ENCODE measurements around the gene PPM1N.

PPM1N gene

GRCh38 chr19:45498411-45499195 is at the start of gene PPM1N:
Gene PPM1N (plus strand): TSS chr19:45498443. CDS start chr19:45498473, 30 bp downstream.
- Histone ChIP-seq H3K9ac (ENCODE audit: low read length) (no peak within 1 kb of the TSS), H3K4me3 (ENCODE audit: low read depth in 1 of 2, low read length in 2 of 2) (peak within 1 kb of the TSS in 1 of 2 donors; percentile 43), H3K4me1 (ENCODE audit: insufficient read depth, low read length) (peaks cover 21% of the 10 kb centered on the region), H3K9me3 (ENCODE audit: low read length) (no peaks in the 10 kb centered on the region), H3K27ac (ENCODE audit: low read depth, low read length) (no peak within 1 kb of the TSS), H3K27me3 (ENCODE audit: control insufficient read depth in 1 of 2, insufficient read depth in 2 of 2, low read length in 2 of 2) (peaks cover 15 to 31% of the 10 kb centered on the region in 2 donors), H3K36me3 (ENCODE audit: insufficient read depth, low read length) (no peaks in the 10 kb centered on the region)

- H3K9me3 ChIP-seq (ENCODE audit: low read length), result no peaks in the 10 kb centered on the region
- no peak overlapping the region for H3K9ac ChIP-seq (ENCODE audit: low read length)
- H3K4me3 ChIP-seq (ENCODE audit: low read depth in 1 of 2, low read length in 2 of 2), result no peak overlapping the region
- H3K27ac ChIP-seq (ENCODE audit: low read depth, low read length), result peak overlapping the region; percentile 3
- H3K36me3 ChIP-seq (ENCODE audit: insufficient read depth, low read length), result no peaks in the 10 kb centered on the region
- peaks cover 19% of the 10 kb centered on the region for H3K4me1 ChIP-seq (ENCODE audit: insufficient read depth, low read length)
- H3K27me3 ChIP-seq (ENCODE audit: control insufficient read depth in 1 of 2, insufficient read depth in 2 of 2, low read length in 2 of 2), result no peaks in the 10 kb centered on the region
Measured at GRCh38 chr19:45448887-45449299, 49.4 kb upstream of the PPM1N start.

GRCh38 chr19:45450012-45450333 is 48.3 kb upstream of the PPM1N start:
- peak overlapping the region; percentile 1 for H3K9ac ChIP-seq (ENCODE audit: low read length)
- no peaks in the 10 kb centered on the region for H3K9me3 ChIP-seq (ENCODE audit: low read length)
- H3K4me1 ChIP-seq (ENCODE audit: insufficient read depth, low read length), result peaks cover 15% of the 10 kb centered on the region
- H3K27ac ChIP-seq (ENCODE audit: low read depth, low read length), result no peak overlapping the region
- H3K4me3 ChIP-seq (ENCODE audit: low read depth in 1 of 2, low read length in 2 of 2), result peak overlapping the region; percentile 47 to 52
- H3K27me3 ChIP-seq (ENCODE audit: control insufficient read depth in 1 of 2, insufficient read depth in 2 of 2, low read length in 2 of 2), result no peaks in the 10 kb centered on the region
- H3K36me3 ChIP-seq (ENCODE audit: insufficient read depth, low read length), result no peaks in the 10 kb centered on the region

- peak overlapping the region; percentile 81 for H3K27ac ChIP-seq (ENCODE audit: low read depth, low read length)
- H3K9me3 ChIP-seq (ENCODE audit: low read length), result no peaks in the 10 kb centered on the region
- H3K9ac ChIP-seq (ENCODE audit: low read length), result peak overlapping the region; percentile 95
- no peaks in the 10 kb centered on the region for H3K27me3 ChIP-seq (ENCODE audit: control insufficient read depth in 1 of 2, insufficient read depth in 2 of 2, low read length in 2 of 2)
- peak overlapping the region; percentile 55 to 82 for H3K4me3 ChIP-seq (ENCODE audit: low read depth in 1 of 2, low read length in 2 of 2)
- H3K36me3 ChIP-seq (ENCODE audit: insufficient read depth, low read length), result no peaks in the 10 kb centered on the region
- peaks cover 27% of the 10 kb centered on the region for H3K4me1 ChIP-seq (ENCODE audit: insufficient read depth, low read length)
Measured at GRCh38 chr19:45451131-45451849, 47.0 kb upstream of the PPM1N start.

- Histone ChIP-seq H3K4me3 (ENCODE audit: low read depth in 1 of 2, low read length in 2 of 2) (no peak overlapping the region), H3K27ac (ENCODE audit: low read depth, low read length) (no peak overlapping the region), H3K9me3 (ENCODE audit: low read length) (no peaks in the 10 kb centered on the region), H3K9ac (ENCODE audit: low read length) (no peak overlapping the region), H3K36me3 (ENCODE audit: insufficient read depth, low read length) (no peaks in the 10 kb centered on the region), H3K4me1 (ENCODE audit: insufficient read depth, low read length) (peaks cover 30% of the 10 kb centered on the region), H3K27me3 (ENCODE audit: control insufficient read depth in 1 of 2, insufficient read depth in 2 of 2, low read length in 2 of 2) (no peaks in the 10 kb centered on the region)
Measured at GRCh38 chr19:45451850-45452387, 46.3 kb upstream of the PPM1N start.

- peaks cover 18% of the 10 kb centered on the region for H3K4me1 ChIP-seq (ENCODE audit: insufficient read depth, low read length)
- H3K9ac ChIP-seq (ENCODE audit: low read length), result peak overlapping the region; percentile 27
- H3K4me3 ChIP-seq (ENCODE audit: low read depth in 1 of 2, low read length in 2 of 2), result no peak overlapping the region
- H3K36me3 ChIP-seq (ENCODE audit: insufficient read depth, low read length), result no peaks in the 10 kb centered on the region
- no peaks in the 10 kb centered on the region for H3K9me3 ChIP-seq (ENCODE audit: low read length)
- H3K27ac ChIP-seq (ENCODE audit: low read depth, low read length), result peak overlapping the region; percentile 61
- no peaks in the 10 kb centered on the region for H3K27me3 ChIP-seq (ENCODE audit: control insufficient read depth in 1 of 2, insufficient read depth in 2 of 2, low read length in 2 of 2)
Measured at GRCh38 chr19:45455707-45456499, 42.3 kb upstream of the PPM1N start.

GRCh38 chr19:45456500-45456815 is 41.8 kb upstream of the PPM1N start:
- H3K4me3 ChIP-seq (ENCODE audit: low read depth in 1 of 2, low read length in 2 of 2), result no peak overlapping the region
- no peaks in the 10 kb centered on the region for H3K9me3 ChIP-seq (ENCODE audit: low read length)
- no peaks in the 10 kb centered on the region for H3K27me3 ChIP-seq (ENCODE audit: control insufficient read depth in 1 of 2, insufficient read depth in 2 of 2, low read length in 2 of 2)
- H3K4me1 ChIP-seq (ENCODE audit: insufficient read depth, low read length), result peaks cover 18% of the 10 kb centered on the region
- H3K27ac ChIP-seq (ENCODE audit: low read depth, low read length), result no peak overlapping the region
- H3K9ac ChIP-seq (ENCODE audit: low read length), result peak overlapping the region; percentile 27
- no peaks in the 10 kb centered on the region for H3K36me3 ChIP-seq (ENCODE audit: insufficient read depth, low read length)

GRCh38 chr19:45457776-45458175 is 40.5 kb upstream of the PPM1N start:
- Histone ChIP-seq H3K9ac (ENCODE audit: low read length) (no peak overlapping the region), H3K9me3 (ENCODE audit: low read length) (no peaks in the 10 kb centered on the region), H3K27me3 (ENCODE audit: control insufficient read depth in 1 of 2, insufficient read depth in 2 of 2, low read length in 2 of 2) (no peaks in the 10 kb centered on the region), H3K4me1 (ENCODE audit: insufficient read depth, low read length) (peaks cover 18% of the 10 kb centered on the region), H3K27ac (ENCODE audit: low read depth, low read length) (no peak overlapping the region), H3K4me3 (ENCODE audit: low read depth in 1 of 2, low read length in 2 of 2) (no peak overlapping the region), H3K36me3 (ENCODE audit: insufficient read depth, low read length) (no peaks in the 10 kb centered on the region)

GRCh38 chr19:45460807-45461347 is 37.4 kb upstream of the PPM1N start:
- Histone ChIP-seq H3K4me1 (ENCODE audit: insufficient read depth, low read length) (peaks cover 7% of the 10 kb centered on the region), H3K9ac (ENCODE audit: low read length) (no peak overlapping the region), H3K9me3 (ENCODE audit: low read length) (no peaks in the 10 kb centered on the region), H3K27me3 (ENCODE audit: control insufficient read depth in 1 of 2, insufficient read depth in 2 of 2, low read length in 2 of 2) (no peaks in the 10 kb centered on the region), H3K36me3 (ENCODE audit: insufficient read depth, low read length) (no peaks in the 10 kb centered on the region), H3K4me3 (ENCODE audit: low read depth in 1 of 2, low read length in 2 of 2) (no peak overlapping the region), H3K27ac (ENCODE audit: low read depth, low read length) (no peak overlapping the region)

- no peaks in the 10 kb centered on the region for H3K36me3 ChIP-seq (ENCODE audit: insufficient read depth, low read length)
- H3K9me3 ChIP-seq (ENCODE audit: low read length), result no peaks in the 10 kb centered on the region
- no peak overlapping the region for H3K9ac ChIP-seq (ENCODE audit: low read length)
- no peak overlapping the region for H3K27ac ChIP-seq (ENCODE audit: low read depth, low read length)
- H3K27me3 ChIP-seq (ENCODE audit: control insufficient read depth in 1 of 2, insufficient read depth in 2 of 2, low read length in 2 of 2), result no peaks in the 10 kb centered on the region
- no peak overlapping the region for H3K4me3 ChIP-seq (ENCODE audit: low read depth in 1 of 2, low read length in 2 of 2)
- H3K4me1 ChIP-seq (ENCODE audit: insufficient read depth, low read length), result peaks cover 3% of the 10 kb centered on the region
Measured at GRCh38 chr19:45462174-45462573, 36.1 kb upstream of the PPM1N start.

- H3K9me3 ChIP-seq (ENCODE audit: low read length), result no peaks in the 10 kb centered on the region
- H3K27me3 ChIP-seq (ENCODE audit: control insufficient read depth in 1 of 2, insufficient read depth in 2 of 2, low read length in 2 of 2), result no peaks in the 10 kb centered on the region
- H3K27ac ChIP-seq (ENCODE audit: low read depth, low read length), result no peak overlapping the region
- no peak overlapping the region for H3K4me3 ChIP-seq (ENCODE audit: low read depth in 1 of 2, low read length in 2 of 2)
- H3K9ac ChIP-seq (ENCODE audit: low read length), result no peak overlapping the region
- H3K4me1 ChIP-seq (ENCODE audit: insufficient read depth, low read length), result peaks cover 9% of the 10 kb centered on the region
- no peaks in the 10 kb centered on the region for H3K36me3 ChIP-seq (ENCODE audit: insufficient read depth, low read length)
Measured at GRCh38 chr19:45463241-45463640, 35.0 kb upstream of the PPM1N start.

Data from muscle layer of colon (tissue), 2 donors.